HG03159 (cell line): ENCODE data around the gene PZP.
"Not testable (repeated sequence)": the region's sequence is repeated elsewhere in the genome, so short reads cannot be mapped to it uniquely, and the experiment has no call there.

ENCODE experiments used
- ATAC-seq: cut with Tn5 transposase; IDR thresholded peaks from one replicate; pipeline ENCODE4 v1.9.1; 2021; ENCODE audit warnings: mild to moderate bottlenecking, moderate library complexity; ENCODE audit not compliant: unreplicated experiment

Gene PZP

DNA sequence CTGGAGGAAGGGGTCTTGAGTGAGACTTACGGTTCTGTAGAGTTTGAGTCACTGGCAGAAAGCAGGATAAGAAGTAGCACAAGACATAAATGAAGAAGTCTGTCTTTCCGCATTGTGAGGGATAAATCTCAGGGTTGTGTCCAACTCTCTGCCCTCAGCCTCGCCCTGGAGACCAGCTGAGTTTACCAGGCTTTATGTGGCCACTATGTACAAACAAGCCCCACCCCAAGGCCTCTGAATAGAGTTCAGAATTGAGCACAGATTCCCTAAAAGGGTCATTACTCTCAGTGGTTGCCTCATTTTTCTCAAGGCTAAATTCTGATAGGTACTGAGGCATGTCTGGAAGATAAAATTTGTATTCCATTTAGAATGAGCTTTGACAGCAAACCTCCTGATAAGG is at the start of gene PZP:
Gene PZP (minus strand): TSS at position 167 of the 400 bp plus-strand sequence. CDS start 54 bp downstream, at position 113.
- no peak for ATAC-seq

DNA sequence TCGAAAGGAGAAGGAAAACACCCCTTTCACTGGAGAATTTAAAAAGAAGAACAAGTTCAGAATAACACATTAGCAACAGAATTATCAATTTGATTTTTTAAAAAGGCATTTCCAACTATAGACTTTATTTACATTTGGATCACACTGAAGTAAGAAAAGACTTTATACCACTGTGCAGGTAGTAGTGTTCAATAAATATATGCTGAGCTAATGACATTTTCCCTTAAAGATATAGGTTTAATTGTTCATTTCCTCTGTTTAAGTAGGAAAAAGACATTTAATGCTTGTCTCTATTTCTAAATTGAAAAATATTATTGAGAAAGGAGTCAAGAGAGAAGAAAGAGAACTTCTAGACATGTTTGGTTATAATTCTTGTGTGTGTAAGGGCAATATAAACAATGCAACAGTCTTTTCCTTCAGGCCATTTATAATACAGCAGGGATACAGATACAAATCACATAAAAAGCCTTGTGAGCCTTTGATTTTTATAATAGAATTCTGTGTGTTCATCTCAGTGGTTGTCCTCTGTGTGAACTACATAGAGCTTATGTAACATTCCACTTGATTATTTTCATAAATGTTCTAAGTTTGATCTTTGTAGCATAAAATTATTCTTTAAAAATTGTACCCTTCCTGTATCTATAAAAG is 48.7 kb upstream of the PZP start:
- ATAC-seq = no peak

DNA sequence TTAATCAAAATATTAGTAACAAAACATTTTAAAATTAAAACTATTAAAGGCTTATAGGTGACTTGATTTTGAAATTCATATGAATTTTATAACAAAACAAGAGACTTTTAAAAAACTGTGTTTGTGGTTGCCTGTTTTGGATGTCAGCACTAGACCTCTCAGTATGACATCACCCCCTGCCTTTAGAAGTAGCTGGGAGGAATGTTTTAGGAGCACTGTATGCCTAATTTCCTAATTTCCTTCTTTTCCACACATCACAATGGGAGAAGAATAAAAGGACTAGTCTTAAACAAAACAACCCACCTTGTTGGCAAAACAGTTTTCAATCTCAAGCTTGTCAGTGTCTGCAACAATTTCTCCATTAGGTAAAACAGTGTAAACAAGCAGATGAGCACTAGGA is 48.1 kb upstream of the PZP start:
- ATAC-seq = no peak

DNA sequence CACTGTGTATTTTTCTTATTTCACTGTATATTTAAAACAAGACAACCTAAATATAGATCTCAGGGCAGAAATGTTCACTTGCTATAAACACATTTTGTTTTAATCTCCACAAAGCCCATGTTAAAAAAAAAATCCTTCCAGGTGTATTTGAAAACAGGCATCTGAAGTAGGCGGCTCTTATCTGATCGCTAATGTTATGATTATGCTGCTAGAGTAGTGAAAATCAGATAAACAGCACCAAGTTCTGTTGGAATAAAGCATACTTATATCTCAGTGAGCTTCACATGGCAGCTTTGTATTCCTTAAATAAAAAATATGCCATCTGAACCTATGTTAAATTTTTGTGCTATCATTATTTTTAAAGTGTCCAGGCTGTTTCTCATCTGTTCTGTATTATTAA is 47.6 kb upstream of the PZP start:
- no peak for ATAC-seq

DNA sequence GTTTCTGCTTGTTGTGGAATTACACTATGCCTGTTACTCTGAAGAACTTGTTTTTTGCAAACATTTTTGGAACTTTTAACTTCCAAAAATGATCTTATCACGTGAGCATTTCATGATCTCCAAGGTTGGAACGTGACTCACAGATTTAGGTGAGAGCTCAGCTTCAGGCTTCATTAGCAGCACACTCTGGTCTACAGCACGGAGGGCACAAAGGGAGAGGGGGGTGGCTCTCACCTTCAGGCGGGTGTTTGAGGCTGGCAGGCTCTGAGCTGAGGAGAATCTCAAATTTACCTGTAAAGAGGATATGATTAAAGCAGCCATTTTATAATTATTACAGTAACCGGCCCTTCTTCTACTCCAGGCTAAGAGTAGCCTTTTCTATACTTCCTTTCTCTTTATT is 45.3 kb upstream of the PZP start:
- ATAC-seq = no peak

DNA sequence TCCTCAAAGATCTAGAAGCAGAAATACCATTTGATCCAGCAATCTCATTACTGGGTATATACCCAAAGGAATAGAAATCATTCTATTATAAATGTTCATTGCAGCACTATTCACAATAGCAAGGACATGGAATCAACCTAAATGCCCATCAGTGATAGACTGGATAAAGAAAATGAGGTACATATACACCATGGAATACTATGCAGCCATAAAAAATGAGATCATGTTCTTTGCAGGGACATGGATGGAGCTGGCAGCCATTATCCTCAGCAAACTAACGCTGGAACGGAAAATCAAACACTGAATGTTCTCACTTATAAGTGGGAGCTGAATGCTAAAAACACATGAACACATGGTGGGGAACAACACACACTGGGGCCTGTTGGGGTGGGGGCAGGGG is 44.6 kb upstream of the PZP start:
- ATAC-seq = not testable (repeated sequence)

DNA sequence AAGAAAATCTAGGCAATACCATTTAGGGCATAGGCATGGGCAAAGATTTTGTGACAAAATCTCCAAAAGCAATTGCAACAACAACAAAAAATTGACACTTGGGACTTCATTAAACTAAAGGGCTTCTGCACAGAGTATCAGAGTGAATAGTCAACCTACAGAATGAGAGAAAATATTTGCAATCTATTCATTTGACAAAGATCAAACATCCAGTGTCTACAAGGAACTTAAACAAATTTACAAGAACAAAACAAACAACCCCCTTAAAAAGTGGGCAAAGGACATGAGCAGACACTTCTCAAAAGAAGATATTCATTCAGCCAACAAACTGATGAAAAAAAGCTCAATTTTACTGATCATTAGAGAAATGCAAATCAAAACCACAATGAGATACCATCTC is 44.1 kb upstream of the PZP start:
- no peak for ATAC-seq

DNA sequence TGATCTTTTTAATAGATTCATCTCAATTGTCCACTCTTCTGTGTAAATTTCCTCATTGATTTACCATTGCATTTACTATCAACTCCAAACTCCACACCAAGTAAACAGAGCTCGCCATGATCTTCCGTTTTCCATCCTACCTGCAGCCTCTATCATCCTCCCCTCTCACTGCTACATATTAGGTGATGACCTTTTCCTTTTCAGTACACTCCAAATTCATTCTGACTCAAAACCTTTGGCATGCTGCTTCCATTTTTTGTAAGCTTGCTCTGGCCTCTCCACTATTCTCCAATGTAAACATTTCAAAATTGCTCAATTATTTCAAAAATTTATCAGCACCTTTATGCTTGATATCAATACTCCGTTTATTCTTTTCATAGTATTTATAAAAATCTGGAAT is 40.2 kb upstream of the PZP start:
- no peak for ATAC-seq

DNA sequence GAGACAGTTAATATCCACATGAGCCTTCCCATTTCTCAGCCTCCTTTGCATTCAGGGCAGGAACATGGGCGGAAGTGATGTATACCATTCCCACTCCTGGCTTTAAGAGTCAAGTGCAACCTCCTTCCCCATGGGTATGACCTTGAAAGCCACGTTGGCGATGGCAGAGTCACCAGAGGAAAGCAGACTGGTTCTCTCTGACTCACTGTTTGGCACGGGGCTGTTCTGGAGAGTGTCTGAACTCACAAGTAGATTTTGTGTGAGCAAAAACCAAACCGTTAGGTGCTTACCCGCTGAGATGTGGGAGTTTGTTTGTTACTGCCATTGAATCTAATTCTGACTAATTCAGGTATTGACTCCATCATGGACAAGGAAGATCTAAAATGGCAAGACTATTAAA is 36.7 kb upstream of the PZP start:
- ATAC-seq = no peak

DNA sequence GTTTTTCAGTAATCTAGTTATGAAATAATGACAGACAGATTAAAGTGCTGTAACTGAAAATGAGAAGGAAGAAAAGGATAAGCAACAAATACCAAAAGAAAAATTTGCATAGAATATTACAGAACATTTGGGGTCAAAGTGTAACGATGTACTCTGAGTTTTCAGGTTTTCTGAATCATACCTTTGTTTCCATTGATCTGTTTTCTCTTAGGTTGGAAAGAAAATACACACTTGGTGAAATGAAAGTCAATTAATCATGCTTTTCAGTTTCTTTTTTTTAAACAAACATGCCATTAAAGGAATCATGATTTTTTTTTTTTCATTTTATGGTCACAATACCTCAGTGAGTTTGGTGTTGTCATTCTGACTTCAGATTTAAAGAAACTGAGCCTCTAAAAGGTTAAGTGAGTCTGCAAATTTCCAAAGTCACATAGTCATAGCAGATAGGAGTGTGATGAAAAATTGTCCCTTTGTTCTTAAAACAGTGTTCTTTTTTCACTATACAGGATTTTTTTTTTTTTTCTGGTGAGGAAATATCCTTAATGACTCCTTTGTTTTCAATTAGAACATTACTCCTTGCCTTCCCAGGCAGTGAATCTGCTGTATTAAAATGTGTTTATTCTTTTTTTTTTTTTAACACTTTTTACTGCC is 35.9 kb upstream of the PZP start:
- no peak for ATAC-seq

DNA sequence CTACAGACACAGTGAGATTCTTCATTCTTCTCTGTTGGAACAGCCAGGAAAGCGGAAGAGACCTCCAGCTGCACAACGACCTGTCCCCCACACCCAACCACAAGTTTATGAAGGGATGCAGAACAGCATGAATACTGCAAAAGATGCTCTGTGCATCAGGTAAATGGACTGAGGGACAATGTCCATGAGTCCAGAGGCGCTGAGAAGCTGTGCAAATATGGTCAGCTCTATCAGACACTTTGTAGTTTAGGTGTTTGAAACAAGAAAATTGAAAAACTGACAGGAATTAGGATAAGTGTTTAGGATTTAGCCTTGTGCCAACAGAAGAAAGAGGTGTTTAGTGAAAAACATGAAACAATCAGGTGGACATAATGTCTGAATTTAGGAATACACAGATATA is 33.1 kb upstream of the PZP start:
- no peak for ATAC-seq

DNA sequence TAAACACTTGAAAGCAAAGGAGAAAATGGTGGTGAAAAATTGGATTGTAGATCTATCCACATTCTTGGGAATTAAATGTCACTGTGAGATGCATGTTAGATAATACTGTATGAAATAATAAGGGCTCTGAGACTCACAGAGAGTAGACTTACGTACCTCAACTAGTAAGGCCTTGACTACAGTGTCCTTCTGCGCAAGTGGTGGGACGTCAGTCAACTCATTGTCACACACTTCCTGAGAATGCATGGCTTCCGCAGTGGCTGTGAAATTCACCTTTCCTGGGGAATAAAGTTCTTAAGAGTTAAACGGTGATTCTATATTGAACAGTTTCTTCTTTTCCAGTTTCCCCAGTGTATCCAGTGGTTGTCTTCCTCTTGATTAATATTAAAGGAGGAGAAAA is 32.6 kb upstream of the PZP start:
- ATAC-seq = no peak

DNA sequence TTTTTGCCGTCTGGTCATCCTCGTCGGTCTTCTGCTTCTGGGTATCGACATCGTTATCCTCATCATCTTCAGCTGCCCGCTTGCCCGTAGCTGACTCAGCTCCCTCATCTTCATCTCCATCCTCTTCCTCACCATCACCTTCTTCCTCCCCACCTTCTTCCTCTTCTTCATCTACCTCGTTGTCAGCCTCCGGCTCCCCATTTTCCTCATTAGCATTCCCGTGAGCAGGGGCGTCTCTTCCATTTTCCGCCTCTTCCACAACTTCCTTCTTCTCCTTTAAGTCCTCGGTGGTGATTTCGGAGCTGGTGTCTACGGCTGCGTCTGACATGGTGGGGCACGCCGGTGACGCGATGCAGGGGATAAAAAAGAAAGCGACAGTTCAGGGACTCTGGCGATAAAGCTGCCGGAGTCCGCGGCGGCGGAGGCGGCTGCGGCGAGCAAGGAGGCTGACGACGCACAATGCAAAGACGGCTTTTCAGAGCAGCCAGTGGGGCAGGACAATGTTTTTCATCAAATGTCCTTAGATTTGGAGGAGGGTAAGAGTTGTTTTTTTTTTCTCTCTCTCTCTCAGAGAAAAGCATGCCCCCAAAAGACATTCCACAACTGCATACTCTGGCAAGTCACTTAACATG is 31.9 kb upstream of the PZP start:
- not testable (repeated sequence) for ATAC-seq

DNA sequence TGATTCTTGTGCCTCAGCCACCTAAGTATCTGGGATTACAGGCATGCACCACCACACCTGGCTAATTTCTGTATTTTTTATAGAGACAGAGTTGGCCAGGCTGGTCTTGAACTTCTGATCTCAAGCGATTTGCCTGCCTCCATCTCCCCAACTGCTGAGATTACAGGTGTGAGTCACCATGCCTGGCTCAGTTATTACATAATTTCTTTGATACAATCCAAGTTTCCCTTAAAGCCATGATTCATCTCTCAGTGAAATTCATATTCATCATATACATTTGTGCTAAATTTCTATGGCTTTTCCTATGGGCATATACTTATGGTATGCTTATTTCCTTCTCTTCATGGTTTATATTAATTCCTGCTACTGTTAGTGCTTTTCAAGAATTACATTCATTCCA is 29.1 kb upstream of the PZP start:
- ATAC-seq = no peak

DNA sequence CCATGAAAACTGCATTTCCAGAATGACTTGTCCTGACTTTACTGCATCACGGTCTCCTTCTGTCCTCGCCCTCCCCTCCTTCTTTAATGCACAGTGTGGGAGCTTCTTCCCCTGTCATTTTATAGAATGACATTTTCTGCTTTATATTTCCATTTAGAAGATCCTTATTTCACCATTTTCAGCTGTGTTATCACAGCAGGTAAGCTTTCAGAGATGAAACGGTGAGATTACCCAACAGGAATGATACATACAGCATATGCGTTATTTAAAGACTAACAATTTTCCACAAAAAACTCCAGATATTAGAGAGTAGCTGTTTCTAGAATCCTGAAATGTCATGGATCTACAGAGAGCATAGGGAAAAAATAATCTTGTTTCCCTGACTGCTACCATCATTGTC is 27.3 kb upstream of the PZP start:
- no peak for ATAC-seq

DNA sequence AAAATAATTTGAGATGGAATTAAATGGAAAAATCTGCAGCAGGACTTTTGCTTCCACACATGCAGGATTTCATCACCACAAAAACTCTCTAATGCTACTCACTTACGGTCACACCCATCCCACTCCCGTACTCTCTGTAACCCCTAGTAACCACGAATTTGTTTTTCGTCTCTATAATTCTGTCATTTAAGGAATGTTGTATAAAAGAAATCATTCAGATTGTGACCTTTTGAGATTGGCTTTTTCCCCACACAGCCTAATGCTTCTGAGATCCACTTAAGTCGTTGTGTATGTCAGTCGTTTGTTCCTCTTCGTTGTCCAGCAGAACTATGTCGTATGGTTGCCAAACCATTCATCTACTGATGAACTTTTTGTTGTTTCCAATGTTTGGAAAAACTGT is 19.8 kb upstream of the PZP start:
- ATAC-seq = no peak

DNA sequence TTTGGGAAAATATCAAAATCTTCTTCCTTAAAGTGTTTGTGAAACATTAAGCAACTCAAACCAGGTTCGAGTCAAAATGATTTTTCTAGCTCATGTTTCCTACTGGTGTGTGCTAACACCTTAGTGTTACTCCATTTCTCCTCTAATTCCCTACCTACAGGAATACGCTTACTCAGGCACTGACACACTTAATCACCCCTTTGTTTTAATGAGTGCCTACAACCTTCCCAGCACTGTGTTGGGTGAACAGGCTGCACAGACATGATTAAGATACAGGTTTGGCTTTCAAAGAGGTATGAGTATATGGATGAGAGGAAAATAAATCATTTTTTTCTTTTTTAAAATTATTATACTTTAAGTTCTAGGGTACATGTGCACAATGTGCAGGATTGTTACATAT is 15.6 kb upstream of the PZP start:
- no peak for ATAC-seq

DNA sequence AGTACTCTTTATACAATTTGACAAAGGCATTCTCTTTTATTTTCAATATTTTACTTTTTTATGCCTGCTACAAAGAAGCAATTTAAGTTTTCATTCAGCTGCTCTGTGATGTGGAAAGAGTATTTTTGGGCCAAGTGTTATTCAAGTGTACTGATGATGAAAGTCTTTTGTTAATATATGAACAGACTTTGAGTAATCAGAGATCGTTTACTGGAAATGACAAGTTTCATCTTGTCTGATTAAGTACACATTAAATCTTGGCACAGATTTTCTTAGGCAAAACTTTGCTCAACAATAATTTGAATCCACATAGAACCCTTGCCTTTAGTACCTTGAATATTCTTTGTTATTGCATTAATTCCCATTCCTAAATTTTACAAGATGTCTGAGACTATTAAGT is 13.3 kb upstream of the PZP start:
- ATAC-seq = no peak

DNA sequence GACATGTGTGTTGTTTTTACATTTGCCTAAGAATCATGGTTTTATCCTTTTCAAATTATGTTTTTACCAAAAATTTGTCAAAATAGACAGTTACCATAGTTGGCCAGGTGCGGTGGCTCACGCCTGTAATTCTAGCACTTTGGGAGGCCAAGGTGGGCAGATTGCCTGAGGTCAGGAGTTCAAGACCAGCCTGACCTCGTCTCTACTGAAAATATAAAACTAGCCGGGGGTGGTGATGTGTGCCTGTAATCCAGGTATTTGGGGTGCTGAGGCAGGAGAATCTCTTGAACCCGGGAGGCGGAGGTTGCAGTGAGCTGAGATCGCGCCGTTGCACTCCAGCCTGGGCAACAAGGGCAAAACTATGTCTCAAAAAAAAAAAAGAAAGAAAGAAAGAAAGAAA is 12.8 kb upstream of the PZP start:
- ATAC-seq = not testable (repeated sequence)

DNA sequence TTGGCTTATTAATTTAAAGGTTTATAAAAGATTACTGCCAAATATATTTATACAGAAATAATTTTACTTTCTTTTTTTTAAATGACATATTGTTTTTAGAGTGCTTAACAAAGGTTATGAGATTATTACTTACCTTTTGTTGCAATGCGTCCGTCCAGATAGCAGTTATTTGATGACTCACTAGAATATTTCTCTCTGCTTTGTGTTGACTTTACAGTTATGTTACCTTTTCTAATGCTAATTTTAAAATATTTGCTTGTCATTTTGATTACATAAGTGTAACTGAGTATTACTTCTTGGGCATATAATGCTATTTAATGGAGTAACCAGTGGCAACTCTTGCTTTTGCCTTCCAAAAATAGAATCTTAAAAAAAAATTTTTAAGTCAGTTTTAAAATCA is 6.3 kb upstream of the PZP start:
- no peak for ATAC-seq

DNA sequence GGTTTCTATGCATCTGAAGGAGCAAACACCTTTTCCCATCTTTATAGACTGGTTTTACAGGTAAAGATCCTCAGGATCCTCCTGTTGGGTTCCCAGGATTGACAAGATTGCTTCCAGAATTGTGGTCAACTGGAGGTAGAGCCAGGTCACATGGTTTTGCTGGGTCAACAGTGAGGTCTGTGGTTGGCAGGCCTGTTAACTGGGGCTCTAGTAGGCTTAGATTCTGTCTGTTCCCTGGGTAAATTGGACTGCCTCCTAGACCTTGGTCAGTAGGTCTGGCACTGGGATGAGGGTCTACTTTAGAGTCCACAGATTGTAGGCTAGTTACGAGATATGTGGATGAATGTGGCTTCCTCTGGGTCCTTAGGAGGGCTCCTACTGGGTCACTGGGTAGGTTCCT is 3.5 kb upstream of the PZP start:
- no peak for ATAC-seq

DNA sequence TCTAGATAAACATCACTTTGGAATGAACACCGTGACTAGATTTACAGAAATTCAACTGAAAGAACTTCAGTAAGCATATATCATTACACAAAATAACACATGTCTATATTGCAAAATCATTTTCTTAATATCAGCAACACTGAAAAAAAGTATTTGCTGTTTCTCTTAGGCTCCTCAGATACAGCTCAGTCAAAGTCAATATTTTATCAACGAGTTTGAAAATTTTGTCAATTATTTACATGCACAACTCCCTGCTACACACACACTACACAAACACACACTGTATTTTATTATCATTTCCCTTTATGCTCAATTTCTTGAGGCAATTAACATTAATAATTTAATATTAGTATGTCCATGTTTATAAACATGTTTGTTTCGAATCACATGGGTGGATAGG is 3.8 kb downstream of the PZP start:
- ATAC-seq = no peak

DNA sequence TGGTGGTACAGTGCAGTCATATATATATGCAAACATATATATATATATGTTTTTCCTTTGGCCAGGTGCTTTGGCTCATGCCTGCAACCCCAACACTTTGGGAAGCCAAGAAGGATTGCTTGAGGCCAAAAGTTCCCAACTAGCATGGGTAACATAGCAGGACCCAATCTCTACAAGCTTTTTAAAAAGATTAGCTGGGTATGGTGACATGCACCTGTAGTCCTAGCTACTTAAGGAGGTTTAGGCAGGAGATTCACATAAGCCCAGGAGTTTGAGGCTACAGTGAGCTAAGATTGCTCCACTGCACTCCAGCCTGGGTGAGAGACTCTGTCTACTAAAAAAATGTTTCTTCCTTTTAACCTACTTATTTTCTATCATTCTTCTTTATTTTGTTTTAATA is 10.2 kb downstream of the PZP start:
- no peak for ATAC-seq
